HG02571 (cell line): ENCODE measurements around the gene ADAP1.
A peak's percentile ranks its signal among the peaks of the same experiment; 100 is the strongest.
"Not testable (repeated sequence)": the region's sequence is repeated elsewhere in the genome, so short reads cannot be mapped to it uniquely, and the experiment has no call there.

Source experiments
- ATAC-seq: cut with Tn5 transposase; IDR thresholded peaks from one replicate; pipeline ENCODE4 v1.9.1; 2021; ENCODE audit warnings: mild to moderate bottlenecking, moderate library complexity; ENCODE audit not compliant: unreplicated experiment

ADAP1 gene

GRCh38 chr7:954330-955238, at the start of gene ADAP1:
ADAP1 (minus strand) TSS chr7:954680; CDS start chr7:954477, 203 bp downstream.
- no peak for ATAC-seq

GRCh38 chr7:1002445-1002844, 48.0 kb upstream of the ADAP1 start:
- not testable (repeated sequence) for ATAC-seq

- not testable (repeated sequence) for ATAC-seq
Observed at GRCh38 chr7:1002026-1002425, 47.5 kb upstream of the ADAP1 start.

GRCh38 chr7:1001069-1001770, 46.7 kb upstream of the ADAP1 start:
- ATAC-seq, result not testable (repeated sequence)

GRCh38 chr7:999941-1000935, 45.8 kb upstream of the ADAP1 start:
- ATAC-seq, result no peak

GRCh38 chr7:999149-999879, 44.8 kb upstream of the ADAP1 start:
- ATAC-seq, result no peak

- no peak for ATAC-seq
Observed at GRCh38 chr7:997404-998395, 43.2 kb upstream of the ADAP1 start.

- no peak for ATAC-seq
Observed at GRCh38 chr7:996079-996872, 41.8 kb upstream of the ADAP1 start.

- ATAC-seq, result no peak
Observed at GRCh38 chr7:995571-995970, 41.1 kb upstream of the ADAP1 start.

- ATAC-seq, result no peak
Observed at GRCh38 chr7:994592-995308, 40.3 kb upstream of the ADAP1 start.

GRCh38 chr7:992709-993607, 38.5 kb upstream of the ADAP1 start:
- peak; percentile 70 for ATAC-seq

GRCh38 chr7:991729-992656, 37.5 kb upstream of the ADAP1 start:
- no peak for ATAC-seq

GRCh38 chr7:990933-991728, 36.7 kb upstream of the ADAP1 start:
- no peak for ATAC-seq

- ATAC-seq, result no peak
Observed at GRCh38 chr7:990352-990932, 36.0 kb upstream of the ADAP1 start.
